Ovary (tissue), 9 donors: ENCODE data around the gene COLGALT1. TPM values are rescaled to one million over a fixed set of nuclear protein-coding genes. Genes with fewer than 3 reads are reported as not detected.
A peak's percentile ranks its signal among the peaks of the same experiment; 100 is the strongest.
"Not testable (repeated sequence)": the region's sequence is repeated elsewhere in the genome, so short reads cannot be mapped to it uniquely, and the experiment has no call there.

ENCODE experiments used
- DNase-seq, 5 donors: peaks; one replicate each; pipeline ENCODE4 v3.0.0-alpha.2; 2019 to 2020
- H3K27ac ChIP-seq, 2 donors: fragments of 200-600 bp; one replicate each; pipeline versions ENCODE4 v1.5.1 to v1.8.0; 2019 to 2022
- H3K27me3 ChIP-seq: fragments of 200-600 bp; one replicate; pipeline ENCODE4 v1.8.0; 2022
- H3K36me3 ChIP-seq: fragments of 200-600 bp; sonication (generic); one replicate; pipeline ENCODE4 v1.5.1; 2019
- H3K4me1 ChIP-seq: one replicate; pipeline ENCODE4 v1.8.1; 2013; ENCODE audit warnings: mild to moderate bottlenecking, moderate library complexity; ENCODE audit not compliant: insufficient read depth
- H3K4me3 ChIP-seq: fragments of 200-600 bp; sonication (generic); one replicate; pipeline ENCODE4 v1.5.1; 2017
- H3K9me3 ChIP-seq, 2 donors: fragments of 200-600 bp in 1 of 2; sonication (generic) in 1 of 2; one replicate each; pipeline versions ENCODE4 v1.5.1 to v1.8.1; 2013 to 2019; ENCODE audit warnings: mild to moderate bottlenecking in 1 of 2, moderate library complexity in 1 of 2
- CTCF ChIP-seq, 3 donors: fragments of 450-650 bp in 2 of 3; fragments of 200-600 bp in 1 of 3; IDR thresholded peaks; one replicate each; pipeline versions ENCODE4 v1.5.1 to v1.8.0; 2016 to 2022; ENCODE audit warnings: antibody characterized with exemption in 3 of 3, mild to moderate bottlenecking in 1 of 3
- EP300 ChIP-seq: sonication (generic); formaldehyde crosslinking; IDR thresholded peaks from one replicate; pipeline ENCODE4 v1.6.1; 2017; ENCODE audit warnings: antibody characterized with exemption
- POLR2A ChIP-seq: fragments of 450-650 bp; IDR thresholded peaks from one replicate; pipeline ENCODE4 v1.6.1; 2017; ENCODE audit warnings: antibody characterized with exemption, mild to moderate bottlenecking, moderate library complexity
- WGBS, 3 donors: extraction: QIAGEN DNeasy Blood & Tissue Kit in 1 of 3; methylation state at CpG; one replicate each; pipeline versions ENCODE4 v1.1.5 to v1.1.7; 2013 to 2017; 5-methylcytosine and 5-hydroxymethylcytosine counted together
- intact Hi-C, 4 donors: fragments of 100-400 bp; cut with DNase I; formaldehyde crosslinking; loops; one replicate each; pipeline versions ENCODE4 v1.11.0 to v1.15.1; 2022 to 2023
- polyA plus RNA-seq, 2 donors: library from polyadenylated mRNA; stranded (reverse); fragments of 200-250 nt in 1 of 2; fragments of 350-450 nt in 1 of 2; fragmentation: Illumina TruSeq in 1 of 2; extraction: RNeasy Lipid Tissue Mini Kit (QIAGEN cat#74804) in 1 of 2; gene quantifications; one replicate each; pipeline ENCODE4 v1.2.3, GENCODE V29; 2013 to 2014
- total RNA-seq, 7 donors: library from RNA; depleted of rRNA in 2 of 7; stranded (reverse); fragments of >200 nt in 2 of 7; fragmentation: NEBNext Ultra II Directional in 3 of 7; extraction: Animal tissue kit (Norgen Biotek cat#: 25700) in 3 of 7; gene quantifications; one replicate each; pipeline versions ENCODE4 v1.1.0 to v1.2.4, GENCODE V29; 2016 to 2023
- donor health status: DM: no; HTN: no; CAD: no; lungs with moderate emphysema.
- donor health status: DM: no; HTN: no; CAD: no.
- donor health status: Bipolar disorder and iron deficiency.
- donor health status: DM: yes; HTN: yes; CAD: no.
- donor health status: DM: no; HTN: no; CAD: no.
- donor health status: DM: yes; HTN: yes; CAD: no.

COLGALT1 gene
- total and polyA plus RNA-seq, 9 donors = 30.4 to 75.2 (median 45.2) TPM

- Histone ChIP-seq H3K9me3 (no peaks in the 10 kb centered on the region), H3K4me1 (peaks cover 2% of the 10 kb centered on the region), H3K27ac (peak overlapping the region; percentile 95 to 98), H3K4me3 (peak overlapping the region; percentile 70), H3K27me3 (no peaks in the 10 kb centered on the region), H3K36me3 (no peaks in the 10 kb centered on the region)
- peak; percentile 84 to 92 (median 91) for DNase-seq
- 0 to 1% (median 1%) methylated on average over 26 to 82 of the region's 82 CpGs for WGBS, 3 donors
- TF ChIP-seq CTCF (IDR thresholded peaks at IDR 0.05) (peak; percentile 24 to 41 (median 31)), POLR2A (peak; percentile 66), EP300 (no peak)
- intact Hi-C loops = loop anchor here in 2 of 4 donors (5.0 kb wide), 1 partner anchor 40 kb away; the partner anchor contains the start of gene SLC27A1 (in 2 of the 2)
These were observed 43.5 kb upstream of the COLGALT1 start for GRCh38 chr19:17511724-17512573.

GRCh38 chr19:17512574-17512939 is 42.9 kb upstream of the COLGALT1 start:
- Histone ChIP-seq H3K36me3 (no peaks in the 10 kb centered on the region), H3K27ac (peak overlapping the region; percentile 95 to 98), H3K9me3 (no peaks in the 10 kb centered on the region), H3K27me3 (no peaks in the 10 kb centered on the region), H3K4me1 (peaks cover 2% of the 10 kb centered on the region), H3K4me3 (peak overlapping the region; percentile 70)
- intact Hi-C loops = loop anchor here in 2 of 4 donors (5.0 kb wide), 1 partner anchor 40 kb away; the partner anchor contains the start of gene SLC27A1 (in 2 of the 2)
- 47 to 60% (median 55%) methylated on average over 9 of the region's 9 CpGs for WGBS, 3 donors
- TF ChIP-seq POLR2A (no peak), CTCF (IDR thresholded peaks at IDR 0.05) (no peak), EP300 (no peak)
- DNase-seq = no peak

DNA sequence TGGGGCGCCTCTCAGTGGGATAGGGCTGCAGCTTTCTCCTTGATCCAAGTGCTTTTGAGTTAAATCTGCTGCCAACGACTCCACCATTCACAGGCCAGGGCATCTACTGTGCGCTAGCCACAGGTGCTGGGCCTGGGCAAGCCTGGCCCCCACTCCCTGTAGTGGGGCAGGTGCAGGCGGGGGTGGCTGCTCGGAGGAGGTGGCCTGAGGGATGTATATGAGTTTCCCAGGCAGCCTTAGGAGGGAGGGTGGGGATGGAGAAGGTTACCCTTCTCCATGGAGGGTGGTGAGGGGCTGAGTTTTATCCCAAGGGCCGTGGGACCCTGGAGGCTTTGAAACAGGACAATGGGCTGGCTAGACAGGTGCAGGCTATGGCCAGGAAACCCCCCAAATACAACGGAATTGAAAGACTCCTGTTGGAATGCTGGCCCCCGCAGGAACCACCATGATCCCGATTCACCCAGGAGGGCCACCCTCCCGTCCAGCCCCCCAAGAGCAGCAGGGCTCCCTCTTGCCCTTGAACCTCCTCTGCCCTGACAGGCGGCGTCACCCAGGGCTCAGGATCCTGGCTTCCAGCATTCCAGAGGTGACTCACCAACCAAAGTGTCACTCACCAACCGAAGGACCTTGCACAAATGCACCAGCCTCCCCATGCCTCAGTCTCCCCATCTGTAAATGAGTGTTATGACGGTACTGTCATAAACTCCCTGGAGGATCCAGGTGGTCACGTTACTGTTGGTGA is 39.9 kb upstream of the COLGALT1 start:
- Histone ChIP-seq H3K27ac (no peak overlapping the region), H3K4me3 (no peak overlapping the region), H3K27me3 (no peaks in the 10 kb centered on the region), H3K9me3 (no peaks in the 10 kb centered on the region), H3K36me3 (no peaks in the 10 kb centered on the region), H3K4me1 (no peaks in the 10 kb centered on the region)
- TF ChIP-seq POLR2A (no peak), CTCF (IDR thresholded peaks at IDR 0.05) (no peak), EP300 (no peak)
- no peak for DNase-seq
- intact Hi-C loops = no loop called here
- WGBS, 3 donors = 85 to 93% (median 87%) methylated on average over 15 of the region's 15 CpGs

DNA sequence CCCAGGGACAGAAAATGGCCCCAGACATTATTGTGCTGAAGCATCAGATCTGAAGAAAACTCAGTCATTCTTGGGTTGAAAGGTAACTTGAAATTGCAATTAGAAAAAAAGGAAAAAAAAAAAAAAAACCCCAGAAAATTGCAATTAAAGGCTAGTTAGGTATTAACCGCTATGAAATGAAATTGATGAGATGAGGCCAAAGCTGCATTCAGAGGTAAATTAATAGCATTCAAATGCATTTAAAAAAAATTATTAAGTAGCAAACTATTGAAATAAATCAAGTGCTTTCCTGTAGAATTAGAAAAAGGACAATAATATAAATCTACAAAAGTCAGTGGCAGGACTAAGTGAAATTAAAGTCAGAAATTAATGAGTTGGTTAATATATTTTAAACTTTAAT is 37.6 kb upstream of the COLGALT1 start:
- H3K36me3 ChIP-seq = no peaks in the 10 kb centered on the region

DNA sequence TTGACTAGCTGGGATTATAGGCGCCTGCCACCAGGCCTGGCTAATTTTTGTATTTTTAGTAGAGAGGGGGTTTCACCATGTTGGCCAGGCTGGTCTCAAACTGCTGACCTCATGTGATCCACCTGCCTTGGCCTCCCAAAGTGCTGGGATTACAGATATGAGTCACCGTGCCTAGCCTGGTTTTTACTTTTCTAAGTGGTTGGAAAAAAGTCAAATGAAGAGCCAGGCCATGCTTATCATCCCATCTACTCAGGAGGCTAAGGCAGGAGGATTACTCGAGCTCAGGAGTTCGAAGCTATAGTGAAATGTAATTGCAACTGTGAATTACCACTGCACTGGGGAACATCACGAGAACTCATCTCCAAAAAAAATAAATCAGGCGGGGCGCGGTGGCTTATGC is 36.8 kb upstream of the COLGALT1 start:
- H3K4me1 ChIP-seq, H3K9me3 ChIP-seq, H3K4me3 ChIP-seq, H3K27ac ChIP-seq, DNase-seq, intact Hi-C loops, H3K27me3 ChIP-seq, H3K36me3 ChIP-seq: not testable (repeated sequence)
- 91 to 96% (median 92%) methylated on average over 8 of the region's 8 CpGs for WGBS, 3 donors

More for the DNA sequence above, 37.6 kb upstream of the COLGALT1 start:
- H3K27ac ChIP-seq = no peak overlapping the region
- intact Hi-C loops = no loop called here
- no peak overlapping the region for H3K4me3 ChIP-seq
- WGBS, 3 donors = 96 to 97% (median 96%) methylated on average over 1 of the region's 1 CpG
- no peaks in the 10 kb centered on the region for H3K4me1 ChIP-seq
- no peaks in the 10 kb centered on the region for H3K27me3 ChIP-seq
- H3K9me3 ChIP-seq = no peaks in the 10 kb centered on the region
- TF ChIP-seq CTCF (IDR thresholded peaks at IDR 0.05) (no peak), POLR2A (no peak), EP300 (no peak)
- DNase-seq = no peak
